Loucy (cell line): ENCODE data around the gene ZNF43.
"Not testable (repeated sequence)": the region's sequence is repeated elsewhere in the genome, so short reads cannot be mapped to it uniquely, and the experiment has no call there.

Experiments
- CTCF ChIP-seq: fragments of 200-600 bp; sonication (generic); conservative IDR thresholded peaks from 2 replicates; pipeline ENCODE4 v1.5.1; 2014; ENCODE audit warnings: mild to moderate bottlenecking, antibody characterized with exemption, low read length
- EZH2phosphoT487 ChIP-seq: fragments of 200-600 bp; IDR thresholded peaks from 2 replicates; pipeline ENCODE4 v1.6.1; 2018; ENCODE audit warnings: antibody characterized with exemption, mild to moderate bottlenecking, moderate library complexity, borderline replicate concordance

- TF ChIP-seq CTCF, EZH2phosphoT487: not testable (repeated sequence)
Measured at GRCh38 chr19:21884786-21885185, 48.8 kb upstream of the ZNF43 start.
